KOPT-K1 (cell line): ENCODE results near the gene HYAL1.
"Not testable (repeated sequence)": the region's sequence is repeated elsewhere in the genome, so short reads cannot be mapped to it uniquely, and the experiment has no call there.

Experiments used
- H3K27ac ChIP-seq: fragments of 200-600 bp; sonication (generic); 2 replicates; pipeline ENCODE4 v1.5.1; 2016; ENCODE audit warnings: antibody characterized with exemption, mild to moderate bottlenecking, low read depth, low read length; ENCODE audit not compliant: poor library complexity, severe bottlenecking
- H3K36me3 ChIP-seq: fragments of 200-600 bp; sonication (generic); 2 replicates; pipeline ENCODE4 v1.5.1; 2017; ENCODE audit warnings: antibody characterized with exemption, mild to moderate bottlenecking, low read length, moderate library complexity; ENCODE audit not compliant: insufficient read depth
- H3K9me3 ChIP-seq: fragments of 200-600 bp; sonication (generic); 2 replicates; pipeline ENCODE4 v1.5.1; 2017; ENCODE audit warnings: antibody characterized with exemption, low read length, mild to moderate bottlenecking; ENCODE audit not compliant: insufficient read depth, poor library complexity, severe bottlenecking

The HYAL1 gene

DNA sequence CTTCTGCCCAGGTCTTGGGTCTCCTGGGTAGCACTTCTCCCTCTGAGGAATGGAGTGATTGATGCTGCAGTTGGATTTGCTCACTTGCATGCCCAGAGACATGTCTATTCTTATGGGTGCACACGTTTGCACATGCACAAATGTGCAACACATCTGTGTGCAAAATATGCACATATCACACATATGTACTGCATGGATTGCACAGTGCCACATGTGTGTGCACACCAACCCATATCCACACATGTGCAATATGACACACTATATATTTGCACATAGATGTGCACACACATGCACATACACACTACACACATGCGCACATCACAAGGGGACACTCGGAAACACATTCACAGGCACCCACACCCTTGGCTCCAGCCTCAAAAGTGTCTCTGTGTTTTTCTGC lies 35.1 kb downstream of the HYAL1 start:
- Histone ChIP-seq H3K27ac (no peak overlapping the region), H3K9me3 (no peaks in the 10 kb centered on the region), H3K36me3 (no peaks in the 10 kb centered on the region)

DNA sequence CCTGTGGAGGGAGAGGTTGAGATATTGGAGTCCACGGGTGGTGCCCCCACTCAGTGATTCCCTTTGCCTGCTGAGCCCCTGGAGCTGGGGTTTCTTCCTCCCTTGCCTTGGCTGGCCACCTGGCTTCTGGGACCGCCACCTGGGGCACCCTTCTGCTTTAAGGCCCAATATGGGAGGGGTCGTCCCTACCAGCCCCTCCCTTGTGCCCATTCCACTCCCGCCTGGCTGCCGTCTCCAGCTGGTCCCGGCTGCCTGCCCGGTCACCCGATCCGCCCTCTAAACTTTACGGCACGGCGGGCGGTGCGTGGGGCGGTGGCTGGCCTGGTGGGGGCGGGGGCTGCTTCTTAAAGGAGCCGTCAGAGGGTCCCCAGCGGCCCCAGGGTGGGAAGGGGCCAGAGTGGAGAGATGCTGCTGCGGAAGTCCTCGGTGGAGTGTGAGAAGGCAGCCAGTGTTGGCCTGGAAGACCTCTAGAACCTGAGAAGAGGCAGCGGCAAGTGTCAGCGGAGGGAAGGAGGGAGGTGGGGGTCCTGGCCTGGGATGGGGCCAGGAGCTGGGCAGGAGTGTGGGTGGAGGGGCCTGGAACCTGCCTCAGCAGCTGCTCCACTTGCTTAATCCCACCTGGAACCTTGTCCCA lies 36.0 kb downstream of the HYAL1 start:
- Histone ChIP-seq H3K27ac (no peak overlapping the region), H3K9me3 (no peaks in the 10 kb centered on the region), H3K36me3 (no peaks in the 10 kb centered on the region)

DNA sequence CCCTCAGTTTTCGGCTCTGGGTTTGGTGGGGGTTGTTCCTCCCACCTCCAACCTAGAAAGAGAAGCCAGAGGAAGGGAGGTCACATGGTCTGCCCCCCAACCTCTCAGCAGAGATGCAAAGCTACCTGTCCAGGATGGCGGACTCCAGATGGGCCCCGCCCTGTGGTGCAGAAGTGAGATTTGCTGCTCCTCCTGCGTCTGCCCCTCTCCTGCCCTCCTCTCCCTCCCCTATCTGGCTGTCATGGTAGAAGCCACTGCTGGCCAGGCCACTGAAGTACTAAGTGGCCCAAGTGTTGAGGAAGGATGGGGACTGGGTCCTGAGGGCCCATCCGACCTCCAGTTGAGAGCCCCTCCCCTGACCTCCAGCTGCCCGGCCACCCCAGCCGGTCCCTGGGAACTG lies 36.5 kb downstream of the HYAL1 start:
- no peak overlapping the region for H3K27ac ChIP-seq
- H3K9me3 ChIP-seq, result no peaks in the 10 kb centered on the region
- no peaks in the 10 kb centered on the region for H3K36me3 ChIP-seq

DNA sequence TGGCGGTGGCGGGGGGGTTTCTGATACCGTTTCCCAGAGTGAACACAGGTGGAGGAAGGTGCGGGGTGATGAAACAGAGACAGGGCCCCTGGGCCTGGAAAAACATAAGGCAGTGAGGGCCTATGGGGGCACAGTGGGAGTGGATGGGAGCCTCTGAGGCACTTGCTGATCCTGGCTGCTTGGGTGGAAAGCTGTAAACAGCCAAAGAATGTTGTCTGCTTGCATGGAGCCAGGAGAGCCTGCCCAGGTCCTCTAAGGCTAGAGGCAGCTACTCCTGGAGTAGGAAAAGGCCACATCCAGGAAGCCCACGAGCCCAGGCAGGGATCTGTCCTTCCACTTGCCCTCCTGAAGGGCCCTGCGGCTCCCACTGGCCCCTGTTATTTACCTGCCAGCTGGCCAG lies 37.4 kb downstream of the HYAL1 start:
- Histone ChIP-seq H3K27ac (no peak overlapping the region), H3K36me3 (no peaks in the 10 kb centered on the region), H3K9me3 (no peaks in the 10 kb centered on the region)

DNA sequence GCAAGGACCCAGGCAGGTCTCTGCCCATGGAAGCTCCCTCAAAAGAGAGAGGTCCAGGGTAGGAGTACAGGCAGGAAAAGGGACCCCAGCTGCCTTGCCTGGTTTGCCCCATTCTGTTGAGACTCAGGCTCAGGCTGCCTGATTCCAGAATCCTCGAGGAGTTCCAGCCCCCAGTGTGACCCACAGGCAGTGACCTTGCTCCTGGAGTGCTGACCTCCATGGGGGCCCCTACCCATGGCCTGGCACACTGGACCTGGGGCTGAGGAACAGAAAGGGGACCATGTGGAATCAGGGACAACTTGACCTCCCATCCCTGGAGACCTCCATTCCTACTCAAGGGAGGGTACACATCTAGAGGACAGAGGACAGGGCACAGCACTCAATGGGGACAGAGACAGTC lies 37.8 kb downstream of the HYAL1 start:
- no peaks in the 10 kb centered on the region for H3K36me3 ChIP-seq
- no peak overlapping the region for H3K27ac ChIP-seq
- no peaks in the 10 kb centered on the region for H3K9me3 ChIP-seq

DNA sequence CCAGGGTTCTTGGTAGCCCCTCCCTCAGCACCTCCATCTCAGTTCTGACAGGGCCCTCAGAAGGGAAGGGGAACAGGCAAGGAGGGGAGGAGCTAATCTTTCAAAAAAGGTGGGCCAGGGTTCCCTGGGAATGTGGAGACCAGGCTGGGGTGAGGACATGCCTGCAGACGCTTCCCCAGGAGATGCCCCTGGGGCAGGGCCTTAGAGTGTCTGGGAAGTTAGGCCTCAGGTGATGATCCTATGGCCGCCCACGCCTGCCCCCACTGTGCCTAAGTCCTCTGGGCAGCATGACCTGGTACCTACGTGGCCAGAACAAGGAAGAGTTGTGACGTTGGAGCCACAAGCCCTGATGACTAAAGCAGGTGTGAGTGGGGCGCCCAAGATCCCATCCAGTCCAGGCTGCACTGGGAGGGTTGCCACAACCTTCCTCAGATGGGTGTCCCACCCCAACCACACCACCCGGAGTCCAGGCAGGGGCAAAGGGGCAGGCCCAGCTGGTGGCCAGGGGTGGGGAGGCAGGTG lies 38.3 kb downstream of the HYAL1 start:
- Histone ChIP-seq H3K27ac (no peak overlapping the region), H3K36me3 (no peaks in the 10 kb centered on the region), H3K9me3 (no peaks in the 10 kb centered on the region)

DNA sequence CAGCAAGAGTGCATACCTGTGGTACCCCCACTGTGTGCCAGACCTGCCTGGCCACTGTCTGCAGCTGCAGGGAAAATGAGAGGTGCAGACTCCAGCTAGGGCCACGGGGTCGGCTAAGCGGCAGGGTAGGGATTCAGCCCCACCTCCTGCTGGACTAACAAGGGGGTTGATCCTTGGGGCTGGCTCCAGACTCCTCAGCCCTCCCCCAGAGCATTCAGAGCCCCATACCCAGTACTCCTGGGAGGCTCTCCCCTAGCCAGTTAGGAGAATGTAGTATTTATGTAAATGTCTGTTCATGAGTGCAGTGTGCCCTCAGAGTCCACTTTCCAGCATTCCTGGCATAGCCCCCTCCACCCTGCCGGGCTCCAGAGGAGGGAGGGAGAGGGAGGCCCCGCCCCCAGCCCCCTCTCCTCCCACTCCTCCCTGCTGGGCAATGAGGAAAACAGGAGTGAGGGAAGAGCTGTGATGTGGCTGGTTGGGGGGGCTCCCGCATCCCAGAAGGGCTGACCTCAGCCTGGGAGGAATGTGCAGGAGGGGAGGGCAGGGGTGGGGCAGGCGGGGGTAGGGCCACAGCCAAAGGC lies 38.9 kb downstream of the HYAL1 start:
- Histone ChIP-seq H3K27ac (no peak overlapping the region), H3K36me3 (peaks cover 4% of the 10 kb centered on the region), H3K9me3 (no peaks in the 10 kb centered on the region)

DNA sequence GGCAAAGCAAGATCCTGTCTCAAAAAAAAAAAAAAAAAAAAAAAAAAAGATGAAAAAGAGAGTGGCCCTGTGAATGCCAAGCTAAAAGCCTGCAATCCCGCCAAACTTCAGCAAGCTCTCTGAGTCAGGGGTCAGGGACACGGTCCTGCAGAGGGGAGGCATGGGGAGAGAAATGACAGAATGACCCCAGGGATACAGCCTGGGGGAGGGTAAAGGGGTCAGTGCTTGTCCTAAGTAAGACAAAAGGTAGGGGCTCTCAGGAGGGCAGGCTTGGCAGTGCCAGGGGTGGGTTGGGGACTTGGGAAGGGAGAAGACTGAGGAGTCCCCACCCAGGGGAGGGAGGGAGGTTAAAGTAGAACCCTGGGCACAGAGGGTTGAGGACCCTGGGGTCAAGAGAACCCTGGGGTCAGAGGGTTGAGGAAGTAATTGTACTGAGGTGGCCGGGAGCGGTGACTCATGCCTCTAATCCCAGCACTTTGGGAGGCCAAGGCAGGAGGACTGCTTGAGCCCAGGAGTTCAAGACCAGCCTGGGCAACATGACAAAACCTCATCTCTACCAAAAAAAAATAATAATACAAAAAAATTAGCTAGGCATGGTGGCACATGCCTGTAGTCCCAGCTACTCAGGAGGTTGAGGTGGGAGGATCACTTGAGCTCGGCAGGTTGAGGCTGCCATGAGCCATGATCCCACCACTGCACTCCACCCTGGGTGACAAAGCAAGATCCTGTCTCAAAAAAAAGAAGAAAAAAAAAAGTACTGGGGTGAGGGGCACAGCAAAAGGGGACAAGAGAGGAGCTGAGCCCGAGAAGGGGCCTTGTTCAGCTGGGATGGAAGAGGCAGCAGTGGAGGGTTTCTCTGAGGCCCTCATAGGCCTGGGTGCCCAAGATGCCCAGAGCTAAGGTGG lies 39.6 kb downstream of the HYAL1 start:
- Histone ChIP-seq H3K27ac (no peak overlapping the region), H3K9me3 (no peaks in the 10 kb centered on the region), H3K36me3 (peaks cover 11% of the 10 kb centered on the region)

DNA sequence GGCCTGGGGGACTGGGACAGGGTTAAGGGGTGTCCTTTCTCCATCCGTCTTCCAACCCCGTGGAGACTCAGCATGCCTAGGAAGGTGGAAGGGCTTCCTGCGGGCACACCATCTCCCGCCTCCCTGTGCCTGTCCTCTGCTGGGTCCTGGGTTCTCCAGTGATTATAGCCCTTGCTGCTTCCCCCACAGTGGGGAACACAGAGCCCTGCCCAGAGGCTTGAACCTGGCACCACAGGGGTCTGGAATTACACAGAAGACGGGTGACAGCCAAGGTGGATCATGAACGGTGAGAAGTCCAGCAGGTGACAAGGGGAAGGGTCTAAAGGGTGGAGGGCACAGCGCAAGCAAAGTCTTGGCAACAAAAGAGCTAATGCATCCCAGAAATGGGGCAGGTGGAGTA lies 40.6 kb downstream of the HYAL1 start:
- peaks cover 21% of the 10 kb centered on the region for H3K36me3 ChIP-seq
- no peaks in the 10 kb centered on the region for H3K9me3 ChIP-seq
- no peak overlapping the region for H3K27ac ChIP-seq

DNA sequence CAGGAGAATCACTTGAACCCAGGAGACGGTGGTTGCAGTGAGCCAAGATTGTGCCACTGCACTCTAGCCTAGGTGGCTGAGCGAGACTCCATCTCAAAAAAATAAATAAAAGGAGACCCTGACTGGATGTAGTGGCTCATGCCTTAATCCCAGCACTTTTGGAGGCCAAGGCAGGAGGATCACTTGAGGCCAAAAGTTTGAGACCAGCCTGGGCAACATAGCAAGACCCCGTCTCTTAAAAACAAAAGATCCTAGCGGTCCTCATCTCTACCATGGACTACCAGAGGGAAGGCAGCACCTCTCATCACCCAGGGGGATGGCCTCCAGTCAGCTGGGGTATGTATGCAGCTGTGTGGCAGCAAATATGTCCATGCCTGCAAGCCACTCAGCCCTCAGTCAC lies 41.2 kb downstream of the HYAL1 start:
- peaks cover 27% of the 10 kb centered on the region for H3K36me3 ChIP-seq
- H3K27ac ChIP-seq, H3K9me3 ChIP-seq: not testable (repeated sequence)

DNA sequence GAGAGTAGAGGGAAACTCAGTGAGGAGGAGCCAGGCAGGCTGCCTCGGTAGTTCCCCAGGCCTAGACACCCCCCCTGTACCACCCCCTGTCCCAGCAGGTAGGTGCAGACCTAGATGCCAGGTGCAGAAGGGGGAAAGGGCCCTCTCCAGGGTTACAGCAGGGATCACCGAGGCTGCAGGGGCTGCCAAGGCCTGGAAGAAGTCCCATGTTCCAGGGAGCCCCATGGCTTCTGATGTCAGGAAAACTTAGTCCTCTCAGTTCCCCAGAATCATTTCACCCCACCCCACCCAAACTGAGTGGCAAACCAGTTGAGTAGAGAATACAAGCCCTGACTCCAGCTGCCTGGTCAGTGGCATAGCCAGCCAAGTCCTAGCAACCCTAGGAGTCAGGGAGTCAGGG lies 41.9 kb downstream of the HYAL1 start:
- Histone ChIP-seq H3K36me3 (peaks cover 33% of the 10 kb centered on the region), H3K9me3 (no peaks in the 10 kb centered on the region), H3K27ac (no peak overlapping the region)

DNA sequence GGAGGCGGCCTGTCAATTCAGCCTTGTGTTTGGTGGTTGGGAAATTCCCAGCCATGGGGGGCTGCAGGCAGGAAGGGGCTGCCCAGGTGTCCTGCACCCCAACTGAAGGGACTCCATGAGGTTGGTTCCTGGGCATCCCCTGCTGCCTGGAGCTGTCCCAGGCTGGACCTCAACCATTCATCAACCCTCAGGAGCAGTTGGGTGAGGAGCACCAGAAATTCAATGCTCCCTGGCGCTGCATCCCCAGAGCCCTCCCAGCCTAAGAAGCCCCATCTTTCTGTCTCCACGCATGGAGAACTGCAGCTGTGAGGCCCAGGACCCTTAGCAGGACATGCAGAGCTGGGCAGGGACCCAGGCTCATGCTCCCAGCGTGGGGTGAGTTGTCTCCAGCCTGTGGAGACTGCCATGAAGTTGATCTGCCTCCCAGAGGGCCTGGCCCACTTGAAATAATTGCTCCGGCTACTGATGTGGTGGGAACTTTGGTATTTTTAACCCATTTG lies 42.4 kb downstream of the HYAL1 start:
- H3K9me3 ChIP-seq, result no peaks in the 10 kb centered on the region
- H3K36me3 ChIP-seq, result peaks cover 39% of the 10 kb centered on the region
- H3K27ac ChIP-seq, result no peak overlapping the region

DNA sequence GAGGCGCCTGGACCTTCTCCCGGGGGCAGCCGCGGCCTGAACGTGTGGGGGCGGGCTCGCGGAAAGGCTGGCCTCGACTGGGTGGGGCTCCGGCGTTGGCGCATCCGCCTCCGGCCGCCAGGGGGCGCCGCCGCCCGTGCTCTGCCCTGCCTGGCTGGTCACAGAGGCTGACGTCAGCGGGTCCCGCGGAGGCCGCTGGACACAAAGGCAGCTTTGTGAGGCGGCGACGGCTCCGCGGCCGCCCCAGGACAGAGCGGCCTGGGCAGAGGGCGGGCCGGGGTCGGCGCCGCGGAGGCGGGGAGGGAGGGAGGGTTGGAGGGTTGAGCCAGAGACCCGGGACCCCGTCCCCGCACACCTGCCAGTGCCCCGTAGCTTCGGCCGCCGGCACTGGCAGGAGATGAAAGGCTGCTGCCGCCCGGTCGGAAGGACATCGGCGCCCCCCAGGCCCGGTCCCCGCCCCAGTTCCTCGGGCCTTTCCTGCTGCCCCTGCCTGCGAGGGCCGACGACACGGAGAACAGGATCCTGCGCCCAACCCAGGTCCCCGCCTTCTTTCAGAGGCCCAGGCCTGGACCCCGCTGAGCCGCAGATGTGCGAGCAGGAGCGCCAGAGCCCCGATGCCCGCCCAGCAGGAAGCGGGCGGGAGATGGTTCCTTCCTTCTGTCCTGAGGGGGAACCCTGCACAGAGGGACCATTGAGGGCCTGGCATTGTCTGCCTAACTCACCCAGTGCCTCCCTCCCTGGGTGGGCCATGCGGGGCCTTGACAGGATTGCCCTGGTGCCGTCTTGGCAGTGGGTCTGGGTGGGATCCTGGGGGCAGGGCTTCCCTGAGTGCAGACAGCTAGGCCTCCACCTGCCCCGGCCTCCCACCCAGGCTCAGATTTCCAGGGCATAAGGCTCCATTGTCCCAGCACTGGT lies 43.1 kb downstream of the HYAL1 start:
- Histone ChIP-seq H3K9me3 (no peaks in the 10 kb centered on the region), H3K36me3 (peaks cover 46% of the 10 kb centered on the region), H3K27ac (peak overlapping the region; percentile 27)

DNA sequence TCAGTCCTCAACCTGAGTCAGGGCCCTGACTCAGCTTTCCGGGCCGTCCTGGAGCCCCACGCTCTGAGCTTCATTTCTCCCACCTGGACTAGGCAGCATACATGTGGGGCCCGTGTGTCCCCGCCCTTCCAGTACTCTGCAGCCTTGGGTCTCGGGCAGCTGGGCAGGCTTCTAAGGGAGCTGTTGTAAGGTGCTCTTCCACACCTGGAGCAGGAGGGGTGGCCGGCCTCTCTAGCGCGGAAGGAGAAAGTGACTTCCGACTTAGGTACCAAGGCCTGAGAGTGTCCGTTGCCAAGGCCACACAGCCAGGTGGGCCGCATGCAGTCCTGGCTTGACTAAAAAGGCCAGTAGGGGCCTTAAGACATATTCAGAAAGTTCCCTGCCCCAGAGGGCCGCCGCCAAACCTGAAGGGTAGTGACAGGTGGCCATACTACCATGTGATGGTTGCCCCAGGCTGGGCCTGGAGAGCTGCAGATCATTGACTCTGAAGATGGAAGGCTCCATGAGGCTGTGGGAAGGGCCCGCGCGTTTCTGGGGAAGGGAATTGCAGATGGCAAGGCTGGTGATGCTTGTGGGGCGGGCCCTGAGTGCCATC lies 43.8 kb downstream of the HYAL1 start:
- H3K27ac ChIP-seq, result no peak overlapping the region
- no peaks in the 10 kb centered on the region for H3K9me3 ChIP-seq
- H3K36me3 ChIP-seq, result peaks cover 53% of the 10 kb centered on the region
